ENCODE data around the gene RBFA.

The RBFA gene

GRCh38 chr18:80029690-80030089 lies 4.5 kb upstream of the RBFA start:
- no peak for DNase-seq (ENCODE audit: low read depth)

- peak; percentile 58 for DNase-seq (ENCODE audit: low read depth)
Measured at GRCh38 chr18:80033181-80034067, 810 bp upstream of the RBFA start.

GRCh38 chr18:80034852-80035406 lies 695 bp downstream of the RBFA start:
- no peak for DNase-seq (ENCODE audit: low read depth)

GRCh38 chr18:80035997-80036396 lies 1.8 kb downstream of the RBFA start:
- DNase-seq (ENCODE audit: low read depth), result no peak

GRCh38 chr18:80037300-80037699 lies 3.1 kb downstream of the RBFA start:
- no peak for DNase-seq (ENCODE audit: low read depth)

- DNase-seq (ENCODE audit: low read depth), result no peak
Measured at GRCh38 chr18:80037869-80038630, 3.8 kb downstream of the RBFA start.

GRCh38 chr18:80040515-80040914 lies 6.3 kb downstream of the RBFA start:
- no peak for DNase-seq (ENCODE audit: low read depth)

- no peak for DNase-seq (ENCODE audit: low read depth)
Measured at GRCh38 chr18:80041424-80041823, 7.2 kb downstream of the RBFA start.

- DNase-seq (ENCODE audit: low read depth), result no peak
Measured at GRCh38 chr18:80042785-80043184, 8.6 kb downstream of the RBFA start.

- DNase-seq (ENCODE audit: low read depth), result no peak
Measured at GRCh38 chr18:80044072-80044471, 9.8 kb downstream of the RBFA start.

- DNase-seq (ENCODE audit: low read depth), result no peak
Measured at GRCh38 chr18:80046011-80046410, 11.8 kb downstream of the RBFA start.

- DNase-seq (ENCODE audit: low read depth), result no peak
Measured at GRCh38 chr18:80046431-80046830, 12.2 kb downstream of the RBFA start.

GRCh38 chr18:80046961-80047541 lies 12.8 kb downstream of the RBFA start:
- no peak for DNase-seq (ENCODE audit: low read depth)

- no peak for DNase-seq (ENCODE audit: low read depth)
Measured at GRCh38 chr18:80050797-80051196, 16.6 kb downstream of the RBFA start.

GRCh38 chr18:80056095-80056494 lies 21.9 kb downstream of the RBFA start:
- no peak for DNase-seq (ENCODE audit: low read depth)

GRCh38 chr18:80059945-80060344 lies 25.7 kb downstream of the RBFA start:
- DNase-seq (ENCODE audit: low read depth), result no peak

- DNase-seq (ENCODE audit: low read depth), result no peak
Measured at GRCh38 chr18:80065705-80066104, 31.5 kb downstream of the RBFA start.

- DNase-seq (ENCODE audit: low read depth), result no peak
Measured at GRCh38 chr18:80067321-80067720, 33.1 kb downstream of the RBFA start.

GRCh38 chr18:80067897-80068296 lies 33.7 kb downstream of the RBFA start:
- no peak for DNase-seq (ENCODE audit: low read depth)

- DNase-seq (ENCODE audit: low read depth), result no peak
Measured at GRCh38 chr18:80068571-80069272, 34.5 kb downstream of the RBFA start.

GRCh38 chr18:80070825-80071224 lies 36.6 kb downstream of the RBFA start:
- no peak for DNase-seq (ENCODE audit: low read depth)

- DNase-seq (ENCODE audit: low read depth), result no peak
Measured at GRCh38 chr18:80074183-80074582, 39.9 kb downstream of the RBFA start.

Data from stimulated activated CD8-positive, alpha-beta memory T cell treated with anti-CD3 and anti-CD28 coated beads, Interleukin-12 subunit alpha, Interleukin-12 subunit beta, amount 100 ng/mL, for 1 hour (primary cell).